IPS-18a (cell line): Measurements from ENCODE around the gene AGBL4.

Experiments
- H3K27ac ChIP-seq: one replicate; pipeline ENCODE4 v1.5.1; 2013; ENCODE audit warnings: low read length
- H3K27me3 ChIP-seq: one replicate; pipeline ENCODE4 v1.6.1; 2013; ENCODE audit warnings: mild to moderate bottlenecking, low read length; ENCODE audit not compliant: control insufficient read depth, insufficient read depth
- H3K36me3 ChIP-seq: one replicate; pipeline ENCODE4 v1.6.1; 2013; ENCODE audit warnings: low read depth, low read length; ENCODE audit not compliant: control insufficient read depth
- H3K4me1 ChIP-seq: one replicate; pipeline ENCODE4 v1.6.1; 2013; ENCODE audit warnings: low read depth, low read length; ENCODE audit not compliant: control insufficient read depth
- H3K4me3 ChIP-seq: one replicate; pipeline ENCODE4 v1.5.1; 2013; ENCODE audit warnings: low read length
- H3K9ac ChIP-seq: one replicate; pipeline ENCODE4 v1.6.1; 2013; ENCODE audit warnings: mild to moderate bottlenecking, low read length, moderate library complexity
- H3K9me3 ChIP-seq: one replicate; pipeline ENCODE4 v1.6.1; 2013; ENCODE audit warnings: low read depth, low read length; ENCODE audit not compliant: control insufficient read depth

The AGBL4 gene

GRCh38 chr1:49552101-49552500 lies 471.7 kb downstream of the AGBL4 start:
- H3K9ac ChIP-seq, result no peak overlapping the region
- H3K4me3 ChIP-seq, result no peak overlapping the region
- no peaks in the 10 kb centered on the region for H3K27me3 ChIP-seq
- H3K4me1 ChIP-seq, result no peaks in the 10 kb centered on the region
- no peaks in the 10 kb centered on the region for H3K36me3 ChIP-seq
- H3K27ac ChIP-seq, result no peak overlapping the region
- H3K9me3 ChIP-seq, result peaks cover 43% of the 10 kb centered on the region

- no peak overlapping the region for H3K27ac ChIP-seq
- no peaks in the 10 kb centered on the region for H3K36me3 ChIP-seq
- no peaks in the 10 kb centered on the region for H3K4me1 ChIP-seq
- H3K9ac ChIP-seq, result no peak overlapping the region
- peaks cover 63% of the 10 kb centered on the region for H3K9me3 ChIP-seq
- no peaks in the 10 kb centered on the region for H3K27me3 ChIP-seq
- H3K4me3 ChIP-seq, result no peak overlapping the region
Measured at GRCh38 chr1:49544615-49545014, 479.1 kb downstream of the AGBL4 start.

- Histone ChIP-seq H3K9me3 (peaks cover 73% of the 10 kb centered on the region), H3K4me3 (no peak overlapping the region), H3K4me1 (no peaks in the 10 kb centered on the region), H3K36me3 (no peaks in the 10 kb centered on the region), H3K27ac (no peak overlapping the region), H3K27me3 (no peaks in the 10 kb centered on the region), H3K9ac (no peak overlapping the region)
Measured at GRCh38 chr1:49541096-49541752, 482.5 kb downstream of the AGBL4 start.

GRCh38 chr1:49527606-49528305 lies 496.0 kb downstream of the AGBL4 start:
- H3K4me3 ChIP-seq, result no peak overlapping the region
- H3K36me3 ChIP-seq, result no peaks in the 10 kb centered on the region
- H3K9me3 ChIP-seq, result peaks cover 68% of the 10 kb centered on the region
- no peaks in the 10 kb centered on the region for H3K4me1 ChIP-seq
- no peak overlapping the region for H3K9ac ChIP-seq
- no peaks in the 10 kb centered on the region for H3K27me3 ChIP-seq
- no peak overlapping the region for H3K27ac ChIP-seq

DNA sequence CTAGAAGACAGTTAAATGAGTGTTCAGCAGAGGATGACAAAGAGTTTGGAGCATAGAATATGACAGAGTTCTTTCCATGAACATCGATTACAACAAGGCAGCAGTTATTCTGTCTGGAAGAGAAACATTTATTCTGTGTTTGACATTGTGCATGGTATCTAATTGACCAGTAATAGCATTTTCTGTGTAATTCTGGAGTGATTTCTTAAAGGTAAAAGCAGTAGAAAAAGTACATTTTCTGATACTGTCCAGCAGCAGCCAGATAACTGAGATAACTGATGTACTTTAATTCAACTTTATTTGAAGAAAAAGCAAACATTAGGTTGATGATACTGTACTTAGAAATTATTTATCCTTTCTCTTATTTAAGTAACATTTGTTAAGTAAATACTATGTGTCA lies 497.1 kb downstream of the AGBL4 start:
- no peak overlapping the region for H3K4me3 ChIP-seq
- no peak overlapping the region for H3K27ac ChIP-seq
- no peaks in the 10 kb centered on the region for H3K27me3 ChIP-seq
- H3K9ac ChIP-seq, result no peak overlapping the region
- peaks cover 72% of the 10 kb centered on the region for H3K9me3 ChIP-seq
- no peaks in the 10 kb centered on the region for H3K36me3 ChIP-seq
- H3K4me1 ChIP-seq, result no peaks in the 10 kb centered on the region

DNA sequence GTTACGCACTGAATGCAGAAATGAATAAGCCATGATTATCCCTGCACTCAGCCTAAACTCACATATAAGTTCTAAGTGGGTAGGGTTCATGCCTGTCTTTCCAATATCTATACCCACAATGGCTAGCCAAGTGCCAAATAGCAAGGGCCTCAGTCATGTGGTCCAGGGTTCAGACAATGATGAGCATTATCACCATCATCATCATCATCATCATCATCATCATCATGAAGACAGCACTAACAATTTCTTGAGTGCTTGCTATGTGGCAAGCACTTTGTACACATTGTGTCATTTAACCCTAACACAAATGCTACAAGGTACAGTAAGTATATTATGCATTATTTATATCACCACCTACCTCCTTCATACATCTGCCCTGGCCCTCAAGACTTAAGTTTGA lies 500.0 kb downstream of the AGBL4 start:
- Histone ChIP-seq H3K36me3 (no peaks in the 10 kb centered on the region), H3K9ac (no peak overlapping the region), H3K4me3 (no peak overlapping the region), H3K9me3 (peaks cover 57% of the 10 kb centered on the region), H3K27ac (no peak overlapping the region), H3K27me3 (no peaks in the 10 kb centered on the region), H3K4me1 (no peaks in the 10 kb centered on the region)

- no peaks in the 10 kb centered on the region for H3K36me3 ChIP-seq
- H3K27me3 ChIP-seq, result no peaks in the 10 kb centered on the region
- peaks cover 86% of the 10 kb centered on the region for H3K9me3 ChIP-seq
- no peaks in the 10 kb centered on the region for H3K4me1 ChIP-seq
- H3K9ac ChIP-seq, result no peak overlapping the region
- H3K27ac ChIP-seq, result no peak overlapping the region
- H3K4me3 ChIP-seq, result no peak overlapping the region
Measured at GRCh38 chr1:49466961-49467360, 556.8 kb downstream of the AGBL4 start.

GRCh38 chr1:49465486-49466185 lies 558.1 kb downstream of the AGBL4 start:
- H3K27ac ChIP-seq, result no peak overlapping the region
- peaks cover 75% of the 10 kb centered on the region for H3K9me3 ChIP-seq
- H3K9ac ChIP-seq, result no peak overlapping the region
- H3K4me1 ChIP-seq, result no peaks in the 10 kb centered on the region
- no peak overlapping the region for H3K4me3 ChIP-seq
- no peaks in the 10 kb centered on the region for H3K36me3 ChIP-seq
- no peaks in the 10 kb centered on the region for H3K27me3 ChIP-seq

- H3K4me1 ChIP-seq, result no peaks in the 10 kb centered on the region
- H3K36me3 ChIP-seq, result no peaks in the 10 kb centered on the region
- peaks cover 85% of the 10 kb centered on the region for H3K9me3 ChIP-seq
- H3K9ac ChIP-seq, result no peak overlapping the region
- no peaks in the 10 kb centered on the region for H3K27me3 ChIP-seq
- no peak overlapping the region for H3K4me3 ChIP-seq
- H3K27ac ChIP-seq, result no peak overlapping the region
Measured at GRCh38 chr1:49448200-49448599, 575.6 kb downstream of the AGBL4 start.

DNA sequence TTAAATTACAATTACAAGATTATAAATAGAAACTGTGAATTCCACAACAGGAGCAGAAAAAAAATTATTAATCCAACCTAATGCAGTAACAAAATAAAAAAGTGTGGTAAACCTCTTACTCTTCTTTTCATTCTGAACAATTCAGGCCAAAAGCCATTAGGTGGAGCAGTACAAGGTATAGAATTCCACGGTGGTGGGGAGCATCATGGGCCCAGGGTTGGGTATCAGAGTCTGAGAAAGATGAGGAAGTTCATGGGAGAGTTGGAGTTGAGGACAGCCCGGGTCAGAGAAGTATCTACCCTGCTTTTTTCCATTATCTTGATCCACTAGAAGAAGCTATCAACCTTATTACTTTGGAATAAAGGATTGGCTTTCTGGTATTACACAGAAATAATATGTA lies 586.9 kb downstream of the AGBL4 start:
- Histone ChIP-seq H3K27me3 (no peaks in the 10 kb centered on the region), H3K9ac (no peak overlapping the region), H3K36me3 (no peaks in the 10 kb centered on the region), H3K27ac (no peak overlapping the region), H3K9me3 (peaks cover 80% of the 10 kb centered on the region), H3K4me3 (no peak overlapping the region), H3K4me1 (no peaks in the 10 kb centered on the region)

- Histone ChIP-seq H3K4me3 (no peak overlapping the region), H3K27me3 (no peaks in the 10 kb centered on the region), H3K9me3 (peaks cover 75% of the 10 kb centered on the region), H3K9ac (no peak overlapping the region), H3K4me1 (no peaks in the 10 kb centered on the region), H3K36me3 (no peaks in the 10 kb centered on the region), H3K27ac (no peak overlapping the region)
Measured at GRCh38 chr1:49435291-49435690, 588.5 kb downstream of the AGBL4 start.
